CD4-positive, alpha-beta T cell treated with Interleukin-6 at 100 ng/mL for 8 hours (primary cell): ENCODE measurements around the gene ADAM15.

ENCODE experiments used
- DNase-seq: peaks from one replicate; pipeline ENCODE4 v3.0.0-alpha.2; 2020; ENCODE audit warnings: mixed read lengths, low spot score

The ADAM15 gene

DNA sequence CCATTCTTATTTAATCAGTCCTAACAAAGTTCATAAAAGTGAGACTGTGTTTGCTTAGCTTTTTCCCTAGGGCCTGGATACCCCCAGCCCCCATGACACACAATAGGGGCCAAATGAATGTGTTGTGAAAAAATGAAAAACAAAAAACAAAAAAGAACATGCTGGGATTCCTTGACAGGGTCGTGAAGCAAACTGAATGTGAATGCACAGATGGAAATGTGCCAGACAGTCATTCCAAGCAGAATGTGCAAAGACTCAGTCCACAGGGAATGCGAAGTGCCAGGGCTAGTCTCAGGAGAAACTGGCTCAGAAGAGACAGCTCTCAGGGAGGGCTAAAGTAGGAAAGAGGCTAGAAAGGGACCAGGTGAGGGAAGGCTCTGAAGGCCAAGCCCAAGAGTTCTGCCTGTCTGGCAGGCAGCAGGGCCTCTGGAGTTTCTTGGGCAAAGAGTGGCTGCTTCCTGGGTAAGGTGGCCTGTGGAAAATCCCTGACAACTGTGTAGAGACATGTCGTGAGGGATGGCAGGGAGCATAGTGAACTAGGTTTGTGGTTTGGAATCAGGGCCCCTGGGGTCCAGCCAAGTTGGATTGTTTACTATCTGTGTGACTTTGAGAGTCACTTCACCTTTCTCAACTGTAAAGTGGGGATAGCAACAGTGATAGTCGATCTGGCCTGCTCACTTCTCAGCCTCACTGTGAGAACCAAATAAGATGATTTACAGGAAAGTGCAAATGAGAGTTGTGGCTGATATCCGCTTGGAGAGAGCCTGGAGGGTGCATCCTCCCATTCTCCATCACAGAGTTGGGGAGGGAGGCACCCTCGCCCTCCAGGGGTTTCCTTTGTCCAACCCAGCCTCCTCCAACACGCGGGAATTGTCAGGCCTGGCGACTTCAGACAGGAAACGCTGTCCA is 1.2 kb upstream of the ADAM15 start:
- no peak for DNase-seq

DNA sequence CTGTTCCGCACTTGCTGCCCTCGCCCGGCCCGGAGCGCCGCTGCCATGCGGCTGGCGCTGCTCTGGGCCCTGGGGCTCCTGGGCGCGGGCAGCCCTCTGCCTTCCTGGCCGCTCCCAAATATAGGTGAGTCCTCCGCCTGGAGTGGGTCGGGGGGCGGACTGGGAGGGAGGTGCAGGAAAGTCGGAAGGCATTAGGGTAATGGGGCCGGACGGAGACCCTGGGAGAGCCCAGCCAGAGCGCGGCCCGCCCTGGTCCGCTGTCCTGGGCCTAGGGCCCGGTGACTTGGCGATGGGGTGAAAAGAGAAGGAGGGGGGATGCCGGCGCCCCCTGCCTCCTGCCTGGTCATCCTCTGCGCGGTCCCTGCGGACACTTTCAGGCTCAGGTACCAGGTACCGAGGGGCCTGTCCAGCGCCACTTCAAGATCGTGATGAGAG is 243 bp downstream of the ADAM15 start:
- no peak for DNase-seq

DNA sequence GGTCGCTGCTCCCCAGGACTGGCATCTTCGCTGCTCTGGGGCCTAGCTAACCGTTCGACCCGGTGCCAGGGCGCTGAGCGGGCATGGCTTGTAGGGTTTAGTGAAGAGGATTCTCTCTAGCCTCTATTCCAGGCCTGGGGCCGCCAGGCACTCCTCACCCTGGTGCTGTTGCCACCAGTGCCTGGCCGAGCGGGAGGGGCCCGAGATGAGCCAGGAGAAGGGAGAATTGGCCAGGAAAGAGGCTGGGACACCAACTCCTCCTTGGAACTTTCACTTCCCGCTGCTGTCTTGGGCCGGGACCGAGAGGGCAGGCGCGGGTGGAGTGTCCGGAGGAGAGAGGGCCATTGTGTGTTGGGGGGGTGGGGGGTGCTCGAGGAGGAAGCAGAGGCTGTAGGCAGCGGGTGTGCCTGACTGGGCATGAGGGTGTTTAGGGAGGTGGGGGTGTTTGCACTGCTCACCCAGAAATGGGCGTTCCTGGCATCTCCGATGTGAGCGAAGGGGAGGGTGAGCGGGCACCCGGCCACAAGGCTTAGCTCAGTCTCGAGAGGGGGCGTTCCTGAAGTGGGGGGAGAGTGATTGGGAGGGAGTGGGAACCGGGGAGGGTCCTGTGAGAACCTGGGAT is 772 bp downstream of the ADAM15 start:
- DNase-seq = peak; percentile 35

DNA sequence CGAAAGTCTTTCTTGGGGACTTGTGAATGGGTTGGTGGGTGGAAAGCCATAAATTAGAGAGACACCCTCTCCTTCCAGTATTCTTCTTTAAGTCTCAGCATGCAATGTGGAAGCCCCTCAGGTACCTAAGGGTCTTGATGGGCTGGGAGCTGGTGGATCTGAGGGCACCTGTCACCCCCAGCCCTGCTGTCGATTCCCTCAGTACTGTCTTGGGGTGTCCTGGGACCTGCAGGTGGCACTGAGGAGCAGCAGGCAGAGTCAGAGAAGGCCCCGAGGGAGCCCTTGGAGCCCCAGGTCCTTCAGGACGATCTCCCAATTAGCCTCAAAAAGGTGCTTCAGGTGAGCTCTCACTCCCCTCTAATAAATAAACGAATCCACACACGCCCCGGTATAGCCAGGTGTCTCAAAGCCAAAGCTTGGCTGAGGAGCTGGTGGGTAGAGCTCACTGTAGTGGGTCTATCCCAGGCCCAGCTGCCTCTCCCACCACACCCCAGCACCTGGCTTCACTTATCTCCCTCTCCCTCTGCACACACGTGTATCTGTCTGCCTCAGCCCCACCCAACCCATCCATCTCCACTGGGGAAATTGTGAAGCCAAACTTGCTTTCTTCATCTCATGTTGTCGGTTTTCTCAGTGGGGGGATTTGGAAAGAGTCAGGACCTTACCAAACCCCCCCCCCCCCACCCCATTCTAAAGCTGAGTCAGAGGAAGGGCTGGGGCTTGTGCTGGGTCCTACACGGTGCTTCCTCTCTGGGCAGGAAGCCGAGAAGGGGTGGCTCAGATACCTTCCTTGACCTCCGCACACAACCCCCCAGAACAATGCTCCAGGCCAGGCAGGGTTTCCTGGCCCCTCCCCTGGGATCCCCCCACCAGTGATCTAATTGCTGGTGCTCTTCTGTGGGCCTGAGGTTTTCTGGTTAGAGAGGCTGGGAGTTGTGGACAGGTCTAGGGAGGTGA is 1.6 kb downstream of the ADAM15 start:
- no peak for DNase-seq

DNA sequence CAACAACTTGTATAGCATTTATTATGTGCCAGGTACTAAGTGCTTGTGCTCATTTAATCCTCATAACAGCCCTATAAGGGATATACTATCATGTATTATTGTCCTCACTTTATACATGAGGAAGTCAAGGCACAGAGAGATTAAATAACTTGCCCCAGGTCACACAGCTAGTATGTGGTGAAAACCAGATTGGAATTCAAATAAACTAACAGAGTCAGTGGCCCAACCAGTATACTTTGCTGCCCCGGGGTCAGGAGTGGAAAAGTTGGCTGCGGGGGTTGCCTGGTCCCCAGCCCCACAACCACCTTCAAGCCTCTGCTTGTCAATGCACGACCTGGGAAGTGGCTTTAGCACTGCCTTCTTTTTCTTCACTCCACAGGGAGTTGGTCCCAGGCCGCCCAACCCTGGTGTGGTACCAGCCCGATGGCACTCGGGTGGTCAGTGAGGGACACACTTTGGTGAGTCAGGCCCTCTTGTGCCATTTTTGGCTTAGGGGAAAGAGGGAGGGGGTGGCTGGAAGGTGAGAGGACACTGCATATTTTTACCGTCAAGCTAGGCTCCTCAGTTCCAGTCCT is 2.5 kb downstream of the ADAM15 start:
- DNase-seq = no peak

DNA sequence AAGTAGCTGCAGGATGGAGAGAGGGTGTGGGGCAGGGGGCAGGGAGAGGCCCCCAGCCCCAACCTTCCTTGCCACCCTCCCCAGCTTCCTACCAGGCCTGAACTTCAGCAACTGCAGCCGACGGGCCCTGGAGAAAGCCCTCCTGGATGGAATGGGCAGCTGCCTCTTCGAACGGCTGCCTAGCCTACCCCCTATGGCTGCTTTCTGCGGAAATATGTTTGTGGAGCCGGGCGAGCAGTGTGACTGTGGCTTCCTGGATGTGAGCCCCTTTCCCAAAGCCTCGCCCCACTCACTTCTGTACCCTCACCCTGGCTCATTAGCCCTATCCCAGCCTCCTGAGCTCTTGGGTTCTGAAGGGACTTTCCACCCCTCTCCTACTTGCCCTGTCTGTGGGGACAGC is 6.0 kb downstream of the ADAM15 start:
- DNase-seq = no peak

DNA sequence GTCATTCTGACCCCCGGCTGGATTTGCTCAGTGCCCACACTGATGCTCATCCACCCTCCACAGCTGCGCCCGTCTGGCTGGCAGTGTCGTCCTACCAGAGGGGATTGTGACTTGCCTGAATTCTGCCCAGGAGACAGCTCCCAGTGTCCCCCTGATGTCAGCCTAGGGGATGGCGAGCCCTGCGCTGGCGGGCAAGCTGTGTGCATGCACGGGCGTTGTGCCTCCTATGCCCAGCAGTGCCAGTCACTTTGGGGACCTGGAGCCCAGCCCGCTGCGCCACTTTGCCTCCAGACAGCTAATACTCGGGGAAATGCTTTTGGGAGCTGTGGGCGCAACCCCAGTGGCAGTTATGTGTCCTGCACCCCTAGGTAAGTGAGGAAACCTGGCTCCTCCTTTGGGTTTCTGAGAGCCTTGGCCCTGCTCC is 6.7 kb downstream of the ADAM15 start:
- no peak for DNase-seq

DNA sequence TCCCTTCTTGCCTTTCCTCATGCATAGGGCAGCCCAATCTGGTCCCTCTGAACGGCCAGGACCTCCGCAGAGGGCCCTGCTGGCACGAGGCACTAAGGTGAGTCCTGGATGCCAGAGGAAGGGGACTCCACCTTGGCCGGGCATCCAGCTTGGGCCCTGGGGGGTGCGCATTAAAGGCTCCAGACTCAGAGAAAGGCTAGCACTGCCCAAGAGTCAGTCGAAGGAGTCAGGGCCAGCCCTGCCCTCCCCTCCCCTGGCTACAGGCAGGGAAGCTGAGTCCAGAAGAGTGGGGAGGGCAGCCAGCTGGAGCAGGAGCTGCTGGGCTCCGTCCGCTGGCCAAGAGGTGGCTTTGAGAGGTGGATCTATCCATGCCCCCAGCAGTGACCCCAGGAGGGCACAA is 9.6 kb downstream of the ADAM15 start:
- DNase-seq = no peak

DNA sequence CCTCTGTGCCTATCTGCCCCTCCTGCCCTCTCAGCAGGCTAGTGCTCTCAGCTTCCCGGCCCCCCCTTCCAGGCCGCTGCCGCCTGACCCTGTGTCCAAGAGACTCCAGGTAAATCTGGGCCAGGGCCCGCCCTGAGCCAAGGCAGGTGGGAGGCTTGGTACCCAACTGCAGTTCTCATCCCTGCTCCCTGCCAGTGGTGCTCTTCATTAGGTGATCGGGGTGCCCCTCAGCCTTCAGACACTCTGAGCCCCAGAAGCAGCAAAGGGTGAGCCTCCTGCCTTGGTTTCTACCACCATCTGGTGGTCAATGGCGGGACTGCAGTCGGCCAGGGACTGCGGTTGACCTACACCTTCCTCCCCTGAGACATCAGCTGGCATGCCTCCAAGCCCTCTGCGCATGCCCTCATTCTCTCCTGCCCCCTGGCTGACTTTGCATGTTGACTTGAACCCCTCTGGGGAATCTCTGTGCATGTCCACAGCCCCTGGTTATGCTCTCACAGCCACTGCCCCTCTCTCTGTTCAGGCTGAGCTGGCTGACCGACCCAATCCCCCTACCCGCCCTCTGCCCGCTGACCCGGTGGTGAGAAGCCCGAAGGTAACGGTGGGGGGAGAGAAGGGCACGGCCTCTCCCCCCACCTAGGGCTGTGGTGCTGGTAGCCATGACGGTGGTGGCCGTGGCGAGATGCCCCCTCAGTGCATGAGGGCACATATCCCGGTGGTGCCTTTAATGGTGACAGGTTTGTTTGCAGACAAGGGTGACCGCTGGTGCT is 10.4 kb downstream of the ADAM15 start:
- DNase-seq = peak; percentile 93

DNA sequence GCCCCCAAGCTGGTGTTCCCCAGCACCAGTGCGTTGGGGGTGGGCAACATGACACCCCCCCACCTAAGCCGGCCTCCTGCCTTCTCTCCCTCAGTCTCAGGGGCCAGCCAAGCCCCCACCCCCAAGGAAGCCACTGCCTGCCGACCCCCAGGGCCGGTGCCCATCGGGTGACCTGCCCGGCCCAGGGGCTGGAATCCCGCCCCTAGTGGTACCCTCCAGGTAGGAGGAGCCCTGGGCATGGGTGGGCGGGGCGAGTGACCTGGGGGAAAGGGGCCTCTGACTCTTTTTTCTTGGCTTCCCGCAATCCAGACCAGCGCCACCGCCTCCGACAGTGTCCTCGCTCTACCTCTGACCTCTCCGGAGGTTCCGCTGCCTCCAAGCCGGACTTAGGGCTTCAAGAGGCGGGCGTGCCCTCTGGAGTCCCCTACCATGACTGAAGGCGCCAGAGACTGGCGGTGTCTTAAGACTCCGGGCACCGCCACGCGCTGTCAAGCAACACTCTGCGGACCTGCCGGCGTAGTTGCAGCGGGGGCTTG is 11.1 kb downstream of the ADAM15 start:
- no peak for DNase-seq

DNA sequence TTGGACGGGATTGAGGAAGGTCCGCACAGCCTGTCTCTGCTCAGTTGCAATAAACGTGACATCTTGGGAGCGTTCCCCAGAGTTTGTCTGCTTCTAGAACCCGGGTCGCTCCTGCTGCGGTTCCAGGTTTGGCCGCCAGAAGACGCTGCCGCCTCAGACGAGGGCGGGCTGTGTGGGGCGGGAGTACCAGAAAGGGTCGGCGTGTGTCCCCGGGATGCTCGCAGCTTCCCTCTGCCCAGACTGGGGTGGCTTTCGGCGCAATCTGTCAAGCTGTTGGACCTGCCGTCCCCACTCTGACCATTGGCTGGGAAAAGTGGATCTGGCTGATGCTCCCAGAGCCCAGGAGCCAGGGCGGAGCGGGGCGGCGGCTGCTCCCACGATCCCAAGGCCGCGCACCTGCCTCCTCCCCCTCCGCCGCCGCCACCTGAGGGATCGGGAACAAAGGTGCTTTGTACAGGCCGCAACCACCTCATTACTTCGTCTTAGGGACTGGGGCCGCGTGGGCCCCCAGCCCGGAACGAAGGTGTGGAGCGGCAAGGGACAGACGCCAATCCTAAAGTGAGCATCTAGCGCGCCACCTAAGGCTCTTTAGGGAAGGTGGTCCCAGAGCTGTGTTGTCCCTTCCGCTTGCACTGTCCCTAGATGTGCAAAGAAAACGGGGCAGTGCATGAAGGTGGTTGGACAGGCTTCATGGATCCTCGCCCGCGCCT is 11.7 kb downstream of the ADAM15 start:
- peak; percentile 67 for DNase-seq

DNA sequence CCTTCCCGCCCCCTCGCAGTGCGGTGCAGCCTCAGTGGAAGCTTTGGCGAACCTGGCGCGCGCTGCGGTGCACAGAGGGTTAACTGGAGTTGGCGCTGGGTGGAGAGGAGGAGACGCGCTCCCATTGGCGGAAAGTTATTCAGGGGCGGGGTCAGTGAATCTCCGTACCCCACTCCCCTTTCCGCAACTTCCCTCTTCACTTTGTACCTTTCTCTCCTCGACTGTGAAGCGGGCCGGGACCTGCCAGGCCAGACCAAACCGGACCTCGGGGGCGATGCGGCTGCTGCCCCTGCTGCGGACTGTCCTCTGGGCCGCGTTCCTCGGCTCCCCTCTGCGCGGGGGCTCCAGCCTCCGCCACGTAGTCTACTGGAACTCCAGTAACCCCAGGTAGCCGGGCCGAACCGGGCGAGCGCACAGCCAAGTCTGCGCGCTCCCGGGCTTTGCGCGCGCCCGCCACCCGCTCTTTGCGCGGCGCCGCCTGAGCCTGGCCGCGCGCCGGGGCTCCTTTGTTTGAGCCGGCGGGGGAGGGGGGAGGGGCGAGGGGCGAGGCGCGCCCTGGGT is 12.5 kb downstream of the ADAM15 start, which contains the start of gene EFNA4:
TSS of gene EFNA4 (plus strand) at position 191 of the 561 bp plus-strand sequence. CDS start at position 275, 84 bp downstream.
- DNase-seq = peak; percentile 87

DNA sequence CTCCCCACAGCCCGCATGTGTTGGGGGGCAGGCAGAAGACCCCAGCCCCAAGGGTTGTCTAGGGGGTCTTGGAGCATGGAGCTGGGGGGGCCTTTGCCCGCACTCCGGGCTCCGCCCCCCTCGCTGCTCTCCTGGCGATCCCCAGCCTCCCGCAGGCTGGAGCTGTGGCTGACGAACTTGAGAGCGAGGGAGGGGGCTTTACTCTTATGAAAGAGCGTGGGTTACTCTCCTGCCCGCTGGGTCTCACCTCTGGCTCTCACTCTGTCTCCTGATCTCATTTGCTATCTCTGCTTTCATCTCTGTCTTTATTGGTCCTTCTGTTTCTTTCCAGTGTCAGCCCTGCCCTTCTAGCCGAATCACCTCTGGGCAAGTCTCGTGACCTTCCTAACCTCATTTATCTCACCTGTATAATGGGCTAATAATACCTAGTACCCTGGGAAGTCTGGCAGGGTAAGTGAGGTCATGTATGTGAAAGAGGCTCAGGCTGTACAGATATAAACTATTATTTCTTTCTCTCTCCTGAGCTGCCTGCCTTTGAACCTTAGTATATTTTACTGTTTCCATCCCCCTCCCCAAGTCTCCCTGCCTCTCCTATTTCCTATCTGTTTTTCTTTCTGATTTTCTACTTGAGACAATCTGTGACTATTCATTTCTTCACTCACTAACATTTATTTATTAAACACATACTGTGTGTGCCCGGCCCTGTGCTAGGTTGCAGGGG is 13.2 kb downstream of the ADAM15 start:
- no peak for DNase-seq

DNA sequence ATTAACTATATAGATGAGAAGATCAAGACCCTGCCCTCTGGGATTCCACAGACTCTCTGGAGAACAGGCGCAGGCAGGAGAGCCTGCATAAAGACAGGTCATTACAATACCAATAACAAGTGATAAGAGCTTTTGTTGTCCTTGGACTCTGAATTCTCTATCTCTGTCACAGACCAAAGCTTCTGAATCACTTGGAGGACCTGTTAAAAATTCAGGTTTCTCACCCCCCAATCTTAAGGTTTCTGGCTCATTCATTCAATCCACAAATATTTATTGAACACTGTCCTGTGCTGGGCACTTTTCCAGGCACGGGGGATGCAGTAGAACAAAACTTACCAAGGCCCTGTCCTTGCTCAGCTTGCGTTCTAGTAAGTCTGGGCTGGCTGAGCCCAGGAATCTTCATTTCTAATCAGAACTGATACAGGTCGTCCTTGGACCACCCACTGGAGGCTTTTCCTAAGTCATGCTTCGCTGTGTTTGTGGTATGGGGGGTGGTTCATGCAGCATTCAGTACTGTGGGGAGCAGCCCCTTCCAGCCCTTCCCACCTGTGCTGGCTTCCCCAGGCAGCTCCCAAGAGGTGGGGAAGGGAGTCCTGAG is 13.8 kb downstream of the ADAM15 start:
- no peak for DNase-seq

DNA sequence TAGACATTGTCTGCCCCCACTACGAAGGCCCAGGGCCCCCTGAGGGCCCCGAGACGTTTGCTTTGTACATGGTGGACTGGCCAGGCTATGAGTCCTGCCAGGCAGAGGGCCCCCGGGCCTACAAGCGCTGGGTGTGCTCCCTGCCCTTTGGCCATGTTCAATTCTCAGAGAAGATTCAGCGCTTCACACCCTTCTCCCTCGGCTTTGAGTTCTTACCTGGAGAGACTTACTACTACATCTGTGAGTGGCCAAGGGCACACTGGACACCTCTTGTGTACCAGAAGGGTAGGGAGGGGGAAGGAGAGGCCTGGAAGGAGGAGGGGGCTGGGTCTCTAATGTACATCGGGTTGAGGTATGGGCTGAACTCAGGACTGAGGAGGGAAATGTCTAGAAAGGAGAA is 15.7 kb downstream of the ADAM15 start:
- no peak for DNase-seq

DNA sequence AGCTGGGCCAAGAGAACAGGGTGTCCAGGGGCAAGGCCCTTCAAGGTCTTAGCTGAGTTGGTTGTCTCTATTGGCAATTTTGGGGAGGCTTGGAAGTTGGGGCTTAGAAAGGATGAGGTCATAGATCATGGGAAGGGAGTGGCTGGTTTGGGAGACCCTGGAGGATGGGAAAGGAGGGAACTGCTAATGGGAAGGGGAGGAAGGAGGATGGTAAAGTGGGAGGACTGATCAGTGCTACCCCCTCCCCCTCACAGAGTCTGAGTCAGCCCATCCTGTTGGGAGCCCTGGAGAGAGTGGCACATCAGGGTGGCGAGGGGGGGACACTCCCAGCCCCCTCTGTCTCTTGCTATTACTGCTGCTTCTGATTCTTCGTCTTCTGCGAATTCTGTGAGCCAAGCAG is 17.5 kb downstream of the ADAM15 start:
- DNase-seq = no peak

DNA sequence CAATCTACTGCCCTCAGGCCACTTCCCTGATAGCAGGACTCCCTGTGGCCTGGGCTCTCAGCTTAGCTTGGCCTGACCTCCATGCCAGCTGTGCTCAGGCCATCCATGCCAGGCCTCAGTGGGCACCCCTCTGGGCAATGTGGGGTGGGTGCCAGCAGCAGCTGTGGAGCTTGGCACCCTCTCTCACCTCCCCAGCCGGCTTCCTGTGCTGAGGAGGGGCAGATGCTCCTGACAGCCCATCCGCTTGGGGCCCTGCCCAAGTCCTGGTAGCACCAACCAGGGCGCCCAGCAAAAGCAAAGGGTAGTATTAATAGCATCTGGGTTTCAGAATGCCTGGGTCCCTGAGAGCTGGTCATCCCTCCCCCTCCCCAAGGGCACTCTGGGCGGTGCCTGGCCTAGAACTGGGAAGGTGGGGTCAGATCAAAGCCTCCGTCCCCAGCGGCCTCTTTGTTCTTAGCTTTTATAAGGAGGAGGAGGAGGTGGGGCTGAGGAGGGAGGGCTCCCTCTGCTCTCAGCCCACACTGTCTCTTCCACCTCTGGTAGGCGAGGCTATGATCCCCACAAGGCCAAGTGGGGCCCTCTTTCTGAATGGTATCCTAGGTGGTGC is 18.5 kb downstream of the ADAM15 start:
- DNase-seq = no peak

DNA sequence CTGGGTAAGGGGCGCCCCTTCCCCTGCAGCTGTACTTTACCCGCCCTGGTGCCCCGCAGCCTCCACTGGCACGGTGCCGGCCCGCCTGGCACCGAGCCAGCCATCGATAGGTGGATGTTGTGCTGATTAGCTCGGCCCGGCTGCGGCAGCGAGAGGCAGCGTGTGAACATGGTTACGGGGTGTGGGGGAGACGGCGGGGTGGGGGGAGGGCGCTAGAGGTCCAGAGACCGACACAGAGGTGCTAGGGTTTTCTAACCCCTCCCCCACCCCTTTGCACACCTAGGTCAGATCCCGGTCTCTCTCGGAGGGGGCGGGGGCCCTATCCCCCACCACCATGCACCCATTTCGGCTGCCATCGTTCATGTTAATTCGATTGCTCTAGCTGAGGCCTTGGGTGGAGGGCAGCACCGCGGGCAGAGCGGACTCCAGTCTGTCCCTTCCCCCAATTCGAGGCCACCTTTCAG is 19.1 kb downstream of the ADAM15 start:
- DNase-seq = no peak
